ENCODE data around the gene SULT2B1.

Gene SULT2B1

GRCh38 chr19:48637449-48637947, 85.5 kb downstream of the SULT2B1 start:
- peak; percentile 99 for DNase-seq

- peak; percentile 90 for DNase-seq
Observed at GRCh38 chr19:48637948-48638830, 86.2 kb downstream of the SULT2B1 start.

- DNase-seq = no peak
Observed at GRCh38 chr19:48638831-48639381, 86.9 kb downstream of the SULT2B1 start.

- DNase-seq = no peak
Observed at GRCh38 chr19:48639483-48640375, 87.8 kb downstream of the SULT2B1 start.

GRCh38 chr19:48641850-48642249, 89.9 kb downstream of the SULT2B1 start:
- DNase-seq = no peak

- no peak for DNase-seq
Observed at GRCh38 chr19:48642862-48643261, 90.9 kb downstream of the SULT2B1 start.

GRCh38 chr19:48644355-48644754, 92.4 kb downstream of the SULT2B1 start:
- no peak for DNase-seq

- DNase-seq = peak; percentile 82
Observed at GRCh38 chr19:48644839-48645619, 93.1 kb downstream of the SULT2B1 start.

GRCh38 chr19:48645620-48646000, 93.6 kb downstream of the SULT2B1 start:
- DNase-seq = no peak

- DNase-seq = peak; percentile 81
Observed at GRCh38 chr19:48646001-48646721, 94.2 kb downstream of the SULT2B1 start, which contains the start of gene CA11. Gene CA11 (minus strand): TSS chr19:48646187. CDS start chr19:48645632, 555 bp downstream.

- DNase-seq = no peak
Observed at GRCh38 chr19:48646722-48647216, 94.8 kb downstream of the SULT2B1 start.

GRCh38 chr19:48648134-48648533, 96.2 kb downstream of the SULT2B1 start:
- DNase-seq = no peak

All from midbrain (tissue), 1 donor.